GM12875 (cell line): ENCODE measurements around the gene FLNC.

Experiments used
- H3K4me3 ChIP-seq: one replicate; pipeline ENCODE4 v1.5.1; 2011; ENCODE audit warnings: low read depth, low read length, control low read depth
- TF ChIP-seq, protein P1 (sequence below): IDR thresholded peaks from 2 replicates; pipeline ENCODE4 v1.5.1; 2011; ENCODE audit warnings: low read depth, mild to moderate bottlenecking, control low read depth, inconsistent platforms, low read length, moderate library complexity, borderline replicate concordance; ENCODE audit not compliant: insufficient read depth

The FLNC gene

DNA sequence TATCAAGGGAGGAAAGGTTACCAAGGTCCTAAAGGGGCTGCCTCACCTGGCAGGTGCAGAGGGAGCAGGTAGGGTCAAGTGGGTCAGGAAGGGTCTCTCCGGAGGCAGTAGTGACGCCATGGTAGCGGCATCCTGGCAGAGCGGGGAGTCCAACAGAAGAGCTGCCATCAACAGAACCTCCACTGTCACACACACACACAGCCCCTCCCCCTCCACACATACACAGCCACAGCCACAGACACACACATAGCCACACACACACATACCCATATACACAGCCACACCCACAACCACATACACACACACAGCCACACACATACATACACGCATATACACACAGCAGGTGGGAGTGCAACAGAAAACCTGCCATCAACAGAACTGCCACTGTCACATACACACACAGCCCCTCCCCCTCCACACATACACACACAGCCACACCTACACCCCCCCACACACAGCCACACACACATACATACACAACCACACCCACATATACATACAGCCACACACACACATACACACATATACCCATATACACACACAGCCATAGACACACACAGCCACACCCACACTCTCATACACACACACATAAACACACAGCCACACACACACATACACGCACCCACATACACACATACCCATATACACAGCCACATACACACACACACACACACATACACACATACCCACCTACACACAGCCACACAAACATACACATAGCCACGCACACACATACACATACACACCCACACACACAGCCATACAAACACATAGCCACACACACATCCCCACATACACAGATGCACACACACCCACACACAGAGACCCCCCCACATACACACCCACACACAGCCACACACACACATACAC is 57.2 kb downstream of the FLNC start:
- no peak overlapping the region for H3K4me3 ChIP-seq
- TF ChIP-seq, protein P1, sequence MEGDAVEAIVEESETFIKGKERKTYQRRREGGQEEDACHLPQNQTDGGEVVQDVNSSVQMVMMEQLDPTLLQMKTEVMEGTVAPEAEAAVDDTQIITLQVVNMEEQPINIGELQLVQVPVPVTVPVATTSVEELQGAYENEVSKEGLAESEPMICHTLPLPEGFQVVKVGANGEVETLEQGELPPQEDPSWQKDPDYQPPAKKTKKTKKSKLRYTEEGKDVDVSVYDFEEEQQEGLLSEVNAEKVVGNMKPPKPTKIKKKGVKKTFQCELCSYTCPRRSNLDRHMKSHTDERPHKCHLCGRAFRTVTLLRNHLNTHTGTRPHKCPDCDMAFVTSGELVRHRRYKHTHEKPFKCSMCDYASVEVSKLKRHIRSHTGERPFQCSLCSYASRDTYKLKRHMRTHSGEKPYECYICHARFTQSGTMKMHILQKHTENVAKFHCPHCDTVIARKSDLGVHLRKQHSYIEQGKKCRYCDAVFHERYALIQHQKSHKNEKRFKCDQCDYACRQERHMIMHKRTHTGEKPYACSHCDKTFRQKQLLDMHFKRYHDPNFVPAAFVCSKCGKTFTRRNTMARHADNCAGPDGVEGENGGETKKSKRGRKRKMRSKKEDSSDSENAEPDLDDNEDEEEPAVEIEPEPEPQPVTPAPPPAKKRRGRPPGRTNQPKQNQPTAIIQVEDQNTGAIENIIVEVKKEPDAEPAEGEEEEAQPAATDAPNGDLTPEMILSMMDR, result no peak

DNA sequence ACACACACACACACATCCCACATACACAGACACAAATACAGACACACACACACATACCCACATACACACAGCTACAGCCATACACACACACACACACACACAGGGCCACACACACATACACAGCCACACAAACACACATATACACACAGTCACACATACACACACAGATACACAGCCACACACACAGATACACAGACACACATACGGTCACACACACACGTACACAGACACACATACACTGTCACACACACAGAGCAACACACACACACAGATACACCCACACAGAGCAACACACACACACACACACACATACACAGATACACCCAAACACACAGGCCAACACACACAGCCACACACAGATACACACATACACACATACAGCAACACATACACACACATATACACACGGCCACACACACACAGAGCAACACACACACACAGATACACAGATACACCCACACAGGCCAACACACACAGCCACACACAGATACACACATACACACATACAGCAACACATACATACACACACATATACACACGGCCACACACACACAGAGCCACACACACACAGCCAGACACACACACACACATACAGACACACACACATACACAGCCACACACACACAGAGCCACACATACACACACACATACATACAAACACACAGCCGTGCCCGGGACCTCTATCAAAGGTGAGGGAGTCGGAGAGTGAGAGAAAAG is 58.0 kb downstream of the FLNC start:
- TF ChIP-seq, protein P1, result no peak
- no peak overlapping the region for H3K4me3 ChIP-seq

DNA sequence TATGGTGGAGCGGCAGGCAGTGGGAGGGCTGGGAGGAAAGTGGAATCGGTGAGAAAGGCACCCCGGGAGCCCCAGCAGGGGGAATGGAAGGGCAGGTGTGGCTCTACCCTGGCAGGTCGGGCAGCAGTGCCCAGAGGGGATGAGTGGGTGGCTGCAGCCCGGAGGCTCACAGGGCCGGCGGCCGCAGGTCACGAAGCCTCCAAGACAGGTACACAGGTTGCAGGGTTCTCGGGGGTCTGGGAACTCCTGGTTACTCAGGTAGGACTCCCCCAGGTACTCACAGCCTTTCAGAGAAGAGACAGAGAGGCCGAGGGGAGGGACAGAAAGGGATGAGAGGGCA is 58.5 kb downstream of the FLNC start:
- no peak overlapping the region for H3K4me3 ChIP-seq
- TF ChIP-seq, protein P1, result no peak

DNA sequence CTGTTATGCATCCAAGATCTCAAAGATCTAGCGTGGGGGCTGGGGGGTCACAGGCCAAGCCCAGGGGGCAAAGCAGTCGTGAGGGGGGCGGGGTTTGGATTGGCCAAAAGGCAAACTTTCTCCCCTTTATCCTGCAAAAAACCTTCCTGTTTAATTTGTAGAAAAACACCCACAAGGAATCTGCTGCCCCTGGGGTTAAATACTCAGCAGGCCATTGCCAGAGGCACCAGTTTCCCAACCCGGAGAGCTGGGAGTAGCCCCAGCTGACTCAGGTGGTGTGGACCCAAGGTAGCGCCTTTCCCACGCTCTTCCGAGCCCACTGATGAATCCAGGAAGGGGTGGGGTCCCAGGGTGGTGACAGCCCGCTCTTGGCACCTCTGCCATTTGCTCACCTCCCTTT is 58.9 kb downstream of the FLNC start:
- no peak overlapping the region for H3K4me3 ChIP-seq
- TF ChIP-seq, protein P1, result no peak

DNA sequence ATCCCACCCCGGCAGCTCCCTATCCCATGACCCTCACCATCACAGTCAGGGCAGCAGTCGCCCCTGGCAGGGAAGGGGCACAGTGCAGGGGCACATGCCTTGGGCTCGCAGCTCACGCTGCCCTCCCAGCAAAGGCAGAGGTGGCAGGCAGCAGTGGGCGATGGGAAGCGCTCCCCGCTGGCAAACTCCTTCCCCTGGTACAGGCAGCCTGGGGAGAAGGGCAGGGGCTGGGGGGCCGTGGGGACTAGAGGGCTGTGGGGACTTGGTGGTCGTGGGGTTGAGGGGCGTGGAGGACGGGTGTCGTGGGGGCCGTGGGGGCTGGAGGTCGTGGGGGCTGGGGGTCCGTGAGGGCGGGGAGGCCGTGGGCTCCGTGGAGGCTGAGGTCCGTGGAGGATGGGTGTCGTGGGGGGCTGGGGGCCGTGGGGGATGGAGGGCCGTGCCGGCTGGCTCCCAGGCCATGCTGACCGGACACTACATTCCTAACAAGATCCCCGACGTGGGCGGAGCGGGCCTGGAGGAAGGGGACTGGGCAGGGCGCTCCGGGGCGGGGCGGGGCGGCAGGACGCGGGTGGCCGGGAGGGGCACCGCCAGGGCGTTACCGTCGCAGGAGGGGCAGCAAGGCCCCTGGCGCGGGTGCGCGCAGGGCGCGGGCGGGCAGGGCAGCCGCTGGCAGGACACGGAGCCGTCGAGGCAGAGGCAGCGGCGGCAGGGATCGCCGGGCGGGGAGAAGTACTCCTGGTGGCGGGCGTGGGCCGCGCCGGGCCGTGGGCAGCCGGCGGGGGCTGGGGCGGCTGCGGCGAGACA is 60.3 kb downstream of the FLNC start:
- TF ChIP-seq, protein P1, result no peak
- H3K4me3 ChIP-seq, result no peak overlapping the region

DNA sequence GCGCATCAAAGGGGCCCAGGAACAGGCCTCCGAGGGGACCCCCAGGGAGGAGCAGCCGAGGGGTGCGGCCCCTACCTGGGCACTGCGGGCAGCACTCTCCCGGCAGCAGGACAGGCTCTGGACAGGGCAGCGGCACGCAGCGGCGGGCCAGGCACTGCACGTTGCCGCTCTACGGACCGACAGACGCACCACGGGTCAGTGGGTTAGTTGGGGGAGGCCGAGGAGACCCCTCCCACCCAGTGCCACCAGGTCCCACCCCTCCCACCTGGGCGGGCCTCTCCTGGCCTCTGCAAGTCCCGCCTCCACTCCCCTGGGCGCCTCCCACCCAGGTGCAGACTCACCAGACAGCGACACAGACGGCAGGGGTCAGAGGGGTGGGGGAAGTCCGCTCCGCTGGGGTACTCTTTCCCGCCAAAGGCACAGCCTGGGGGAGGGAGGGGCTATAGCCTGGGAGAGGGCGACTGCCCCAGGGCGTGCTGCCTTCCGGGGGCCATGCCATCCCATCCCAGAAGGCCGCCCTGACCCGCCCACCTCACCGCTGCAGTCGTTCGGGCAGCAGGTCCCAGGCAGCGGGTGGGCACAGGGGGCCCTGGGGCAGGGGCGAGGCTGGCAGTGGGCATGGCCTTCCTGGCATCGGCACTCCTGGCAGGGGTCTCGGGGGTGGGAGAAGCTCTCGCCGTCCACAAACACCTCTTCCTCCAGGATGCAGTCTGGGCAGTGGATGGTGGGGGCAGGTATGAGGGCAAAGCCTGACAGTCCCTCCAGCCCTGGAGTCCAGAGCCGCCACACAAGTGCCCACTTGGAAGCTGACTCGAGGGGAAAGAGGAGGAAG is 61.1 kb downstream of the FLNC start:
- H3K4me3 ChIP-seq, result no peak overlapping the region
- TF ChIP-seq, protein P1, result no peak
